DND-41 (cell line): ENCODE data around the gene EIF2B1.

ENCODE experiments used
- ATAC-seq: fragments of 200-7000 bp; cut with Tn5 transposase; 3 replicates; pipeline ENCODE4 v1.9.1; 2021; ENCODE audit warnings: low read depth; ENCODE audit not compliant: insufficient read depth
- DNase-seq: peaks from one replicate; pipeline ENCODE4 v3.0.0-alpha.2; 2020
- H2AFZ ChIP-seq: 2 replicates; pipeline ENCODE4 v1.6.0; 2012; ENCODE audit warnings: low read depth, low read length
- H3K27ac ChIP-seq: 2 replicates; pipeline ENCODE4 v1.5.1; 2012; ENCODE audit warnings: low read length, inconsistent platforms
- H3K27me3 ChIP-seq: fragments of 200-600 bp; sonication (generic); 2 replicates; pipeline ENCODE4 v1.6.0; 2012; ENCODE audit warnings: low read length, mild to moderate bottlenecking, inconsistent platforms; ENCODE audit not compliant: insufficient read depth, poor library complexity
- H3K36me3 ChIP-seq: 2 replicates; pipeline ENCODE4 v1.5.1; 2012; ENCODE audit warnings: low read length, inconsistent platforms; ENCODE audit not compliant: insufficient read depth
- H3K4me1 ChIP-seq: 2 replicates; pipeline ENCODE4 v1.5.1; 2012; ENCODE audit warnings: mild to moderate bottlenecking, low read length; ENCODE audit not compliant: insufficient read depth
- H3K4me2 ChIP-seq: 2 replicates; pipeline ENCODE4 v1.6.0; 2012; ENCODE audit warnings: mild to moderate bottlenecking, moderate library complexity, low read length, inconsistent platforms; ENCODE audit not compliant: insufficient read depth
- H3K4me3 ChIP-seq, 2 experiments: fragments of 200-600 bp in 1 of 2; shearing (Covaris generic) in 1 of 2; 2 replicates each; pipeline ENCODE4 v1.5.1; 2012 to 2016; ENCODE audit warnings: inconsistent platforms in 2 of 2, low read length in 2 of 2, mild to moderate bottlenecking in 2 of 2, low read depth in 1 of 2, moderate library complexity in 1 of 2
- H3K79me2 ChIP-seq: 2 replicates; pipeline ENCODE4 v1.6.0; 2012; ENCODE audit warnings: low read length, inconsistent platforms; ENCODE audit not compliant: insufficient read depth
- H3K9ac ChIP-seq: 2 replicates; pipeline ENCODE4 v1.6.0; 2012; ENCODE audit warnings: low read depth, mild to moderate bottlenecking, inconsistent platforms, low read length, moderate library complexity
- H3K9me3 ChIP-seq: 2 replicates; pipeline ENCODE4 v1.5.1; 2012; ENCODE audit warnings: low read length, moderate library complexity, mild to moderate bottlenecking, inconsistent platforms; ENCODE audit not compliant: insufficient read depth, severe bottlenecking
- H4K20me1 ChIP-seq: 2 replicates; pipeline ENCODE4 v1.6.0; 2012; ENCODE audit warnings: low read length; ENCODE audit not compliant: insufficient read depth
- CTCF ChIP-seq: IDR thresholded peaks from 2 replicates; pipeline ENCODE4 v1.5.1; 2012; ENCODE audit warnings: borderline replicate concordance, low read length, moderate library complexity, mild to moderate bottlenecking; ENCODE audit not compliant: poor library complexity, severe bottlenecking; ENCODE audit errors: extremely low read depth
- EZH2 ChIP-seq: IDR thresholded peaks from 3 replicates; pipeline ENCODE4 v1.6.1; 2012; ENCODE audit warnings: borderline replicate concordance, low read depth, mild to moderate bottlenecking, moderate library complexity, low read length, inconsistent platforms; ENCODE audit not compliant: severe bottlenecking

EIF2B1 gene

GRCh38 chr12:123598522-123598921 lies 35.0 kb downstream of the EIF2B1 start:
- Histone ChIP-seq H3K9me3 (no peaks in the 10 kb centered on the region), H2AFZ (no peak overlapping the region), H3K36me3 (peaks cover 62% of the 10 kb centered on the region), H3K27ac (no peak overlapping the region), H3K79me2 (peaks cover 80% of the 10 kb centered on the region), H3K4me1 (peaks cover 23% of the 10 kb centered on the region), H3K4me2 (no peak overlapping the region), H3K9ac (no peak overlapping the region), H4K20me1 (0 out of 2 replicates have a peak, but pooled peaks cover 4% of the 10 kb centered on the region), H3K4me3 (no peak overlapping the region), H3K27me3 (no peaks in the 10 kb centered on the region)
- DNase-seq (no peak), ATAC-seq (no peak)
- TF ChIP-seq CTCF, result no peak
- no peak for TF ChIP-seq EZH2

GRCh38 chr12:123597100-123597499 lies 36.4 kb downstream of the EIF2B1 start:
- Histone ChIP-seq H3K27ac (no peak overlapping the region), H4K20me1 (0 out of 2 replicates have a peak, but pooled peaks cover 7% of the 10 kb centered on the region), H3K4me3 (no peak overlapping the region), H3K27me3 (no peaks in the 10 kb centered on the region), H3K79me2 (peaks cover 80% of the 10 kb centered on the region), H3K36me3 (peaks cover 71% of the 10 kb centered on the region), H3K9ac (no peak overlapping the region), H3K4me1 (peaks cover 13% of the 10 kb centered on the region), H2AFZ (no peak overlapping the region), H3K9me3 (no peaks in the 10 kb centered on the region), H3K4me2 (no peak overlapping the region)
- TF ChIP-seq EZH2 (no peak), CTCF (no peak)
- ATAC-seq, result no peak
- DNase-seq, result no peak

- Histone ChIP-seq H3K36me3 (peaks cover 83% of the 10 kb centered on the region), H3K4me1 (peaks cover 7% of the 10 kb centered on the region), H3K9me3 (no peaks in the 10 kb centered on the region), H3K79me2 (peaks cover 79% of the 10 kb centered on the region), H2AFZ (no peak overlapping the region), H4K20me1 (peaks cover 14% of the 10 kb centered on the region; the same call in 1 of the 2 replicates), H3K27ac (no peak overlapping the region), H3K27me3 (no peaks in the 10 kb centered on the region), H3K4me2 (no peak overlapping the region), H3K9ac (no peak overlapping the region), H3K4me3 (no peak overlapping the region)
- ATAC-seq, result no peak
- no peak for DNase-seq
- no peak for TF ChIP-seq CTCF
- no peak for TF ChIP-seq EZH2
Observed at GRCh38 chr12:123595729-123596128, 37.8 kb downstream of the EIF2B1 start.
